ENCODE data around the gene LRR1. TPM values are rescaled to one million over a fixed set of nuclear protein-coding genes. Genes with fewer than 3 reads are reported as not detected.

LRR1 gene, protein sequence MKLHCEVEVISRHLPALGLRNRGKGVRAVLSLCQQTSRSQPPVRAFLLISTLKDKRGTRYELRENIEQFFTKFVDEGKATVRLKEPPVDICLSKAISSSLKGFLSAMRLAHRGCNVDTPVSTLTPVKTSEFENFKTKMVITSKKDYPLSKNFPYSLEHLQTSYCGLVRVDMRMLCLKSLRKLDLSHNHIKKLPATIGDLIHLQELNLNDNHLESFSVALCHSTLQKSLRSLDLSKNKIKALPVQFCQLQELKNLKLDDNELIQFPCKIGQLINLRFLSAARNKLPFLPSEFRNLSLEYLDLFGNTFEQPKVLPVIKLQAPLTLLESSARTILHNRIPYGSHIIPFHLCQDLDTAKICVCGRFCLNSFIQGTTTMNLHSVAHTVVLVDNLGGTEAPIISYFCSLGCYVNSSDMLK
- 6.2 TPM for total RNA-seq
- long read RNA-seq, partial matches to known transcripts: 0 of 2 reads
- long read RNA-seq, other reads (novel, unspliced or antisense): 0 of 2 reads

GRCh38 chr14:49598485-49599300 lies at the start of gene LRR1:
Gene LRR1 (plus strand): TSS chr14:49598940. CDS start chr14:49599021, 81 bp downstream.
- ATAC-seq (peak; percentile 90), DNase-seq (ENCODE audit: missing footprints) (peak; percentile 95)
- intact Hi-C loops (cut with DNase I): loop anchor here (2.0 kb wide), 1 partner anchor 20 kb away; no protein-coding TSS in a partner anchor

DNA sequence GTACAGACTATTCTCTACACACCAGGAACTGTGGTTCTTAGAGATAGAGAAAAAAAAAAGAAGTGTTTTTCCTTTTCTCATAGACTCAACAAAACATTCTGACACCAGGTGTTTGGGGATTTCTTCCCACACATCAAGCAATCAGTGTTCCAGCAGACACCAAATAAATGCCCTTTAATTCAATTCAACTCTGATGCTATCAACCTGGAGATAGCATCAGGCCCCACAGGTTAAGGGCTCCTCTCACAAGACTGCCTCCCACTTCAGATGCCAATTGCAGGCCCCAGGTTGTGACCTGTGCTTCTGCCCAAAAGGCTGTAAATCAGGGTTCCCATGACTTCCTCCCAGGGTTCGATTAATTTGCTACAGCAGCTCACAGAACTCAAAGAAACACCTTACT lies 49.3 kb upstream of the LRR1 start:
- intact Hi-C loops (cut with DNase I): no loop called here
- ATAC-seq (no peak), DNase-seq (ENCODE audit: missing footprints) (no peak)

DNA sequence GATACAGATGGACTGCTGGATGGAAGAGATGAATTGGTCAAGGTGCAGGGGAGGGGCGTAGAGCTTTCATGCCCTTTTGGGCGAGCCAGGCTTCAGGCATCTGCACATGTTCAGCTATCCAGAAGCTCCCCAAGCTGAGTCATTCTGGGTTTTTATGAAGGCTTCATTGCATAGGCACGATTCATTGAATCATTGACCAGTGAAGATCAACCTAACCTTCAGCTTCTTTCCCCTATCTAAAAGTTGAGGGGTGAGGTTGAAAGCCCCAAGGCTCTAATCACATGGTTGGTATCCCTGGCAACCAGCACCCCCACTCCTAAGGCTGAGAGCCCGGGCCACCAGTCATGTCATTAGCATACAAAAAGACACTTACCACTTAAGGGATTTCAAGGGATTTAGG lies 48.9 kb upstream of the LRR1 start:
- intact Hi-C loops (cut with DNase I): no loop called here
- no peak for ATAC-seq
- no peak for DNase-seq (ENCODE audit: missing footprints)

GRCh38 chr14:49550286-49551184 lies 48.2 kb upstream of the LRR1 start:
- ATAC-seq: no peak
- no peak for DNase-seq (ENCODE audit: missing footprints)
- intact Hi-C loops (cut with DNase I): no loop called here

GRCh38 chr14:49551569-49551968 lies 47.2 kb upstream of the LRR1 start:
- ATAC-seq (no peak), DNase-seq (ENCODE audit: missing footprints) (no peak)
- intact Hi-C loops (cut with DNase I): no loop called here

- no peak for DNase-seq (ENCODE audit: missing footprints)
- no peak for ATAC-seq
- intact Hi-C loops (cut with DNase I): no loop called here
Observed at GRCh38 chr14:49553106-49553505, 45.6 kb upstream of the LRR1 start.

- no peak for DNase-seq (ENCODE audit: missing footprints)
- intact Hi-C loops (cut with DNase I): no loop called here
- no peak for ATAC-seq
Observed at GRCh38 chr14:49553892-49554291, 44.8 kb upstream of the LRR1 start.

DNA sequence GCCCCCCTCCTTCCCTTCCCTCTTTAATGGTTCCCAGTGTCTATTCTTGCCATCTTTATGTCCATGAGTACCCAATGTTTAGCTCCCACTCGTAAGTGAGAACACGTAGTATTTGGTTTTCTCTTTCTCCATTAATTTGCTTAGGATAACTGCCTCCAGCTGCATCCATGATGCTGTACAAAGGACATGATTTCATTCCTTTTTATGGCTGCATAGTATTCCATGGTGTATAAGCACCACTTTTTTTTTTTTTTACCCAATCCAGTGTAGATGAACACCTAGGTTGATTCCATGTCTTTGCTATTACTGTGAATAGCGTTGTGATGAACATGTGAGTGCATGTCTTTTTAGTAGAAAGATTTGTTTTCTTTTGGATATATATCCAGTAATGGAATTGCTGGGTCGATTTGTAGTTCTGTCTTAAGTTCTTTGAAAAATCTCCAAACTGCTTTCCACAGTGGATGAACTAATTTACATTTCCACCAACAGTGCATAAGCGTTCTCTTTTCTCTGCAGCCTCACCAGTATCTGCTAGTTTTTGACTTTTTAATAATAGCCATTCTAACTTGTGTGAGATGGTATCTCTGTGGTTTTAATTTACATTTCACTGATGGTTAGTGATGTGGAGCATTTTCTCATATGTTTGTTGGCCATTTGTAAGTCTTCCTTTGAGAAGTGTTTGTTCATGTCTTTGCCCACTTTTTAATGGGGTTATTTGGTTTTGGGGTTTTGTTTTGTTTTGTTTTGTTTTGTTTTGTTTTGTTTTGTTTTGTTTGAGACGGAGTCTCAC lies 38.6 kb upstream of the LRR1 start:
- ATAC-seq: no peak
- no peak for DNase-seq (ENCODE audit: missing footprints)
- intact Hi-C loops (cut with DNase I): no loop called here

- ATAC-seq: no peak
- no peak for DNase-seq (ENCODE audit: missing footprints)
- intact Hi-C loops (cut with DNase I): no loop called here
Observed at GRCh38 chr14:49566714-49567113, 32.0 kb upstream of the LRR1 start.

GRCh38 chr14:49569281-49569680 lies 29.5 kb upstream of the LRR1 start:
- intact Hi-C loops (cut with DNase I): no loop called here
- ATAC-seq (no peak), DNase-seq (ENCODE audit: missing footprints) (no peak)

DNA sequence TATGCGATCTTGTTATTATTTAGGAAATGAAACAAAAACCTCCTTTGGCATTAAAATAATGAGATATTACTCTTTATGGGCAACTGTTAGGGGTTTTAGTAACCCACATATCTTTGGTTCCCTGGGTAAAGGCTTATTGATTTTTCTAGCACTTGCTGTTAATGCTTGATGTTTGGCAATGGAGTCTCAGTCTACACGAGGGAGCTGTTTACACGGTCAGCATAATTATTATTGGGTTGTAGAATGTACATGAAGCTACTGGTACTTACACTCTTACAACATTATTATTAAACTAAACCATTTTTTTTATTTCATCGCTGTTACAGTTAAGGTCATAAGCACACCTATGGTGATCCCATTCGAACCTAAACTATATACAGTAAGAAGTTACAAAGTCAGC lies 24.7 kb upstream of the LRR1 start:
- DNase-seq (ENCODE audit: missing footprints): no peak
- no peak for ATAC-seq
- intact Hi-C loops (cut with DNase I): no loop called here

DNA sequence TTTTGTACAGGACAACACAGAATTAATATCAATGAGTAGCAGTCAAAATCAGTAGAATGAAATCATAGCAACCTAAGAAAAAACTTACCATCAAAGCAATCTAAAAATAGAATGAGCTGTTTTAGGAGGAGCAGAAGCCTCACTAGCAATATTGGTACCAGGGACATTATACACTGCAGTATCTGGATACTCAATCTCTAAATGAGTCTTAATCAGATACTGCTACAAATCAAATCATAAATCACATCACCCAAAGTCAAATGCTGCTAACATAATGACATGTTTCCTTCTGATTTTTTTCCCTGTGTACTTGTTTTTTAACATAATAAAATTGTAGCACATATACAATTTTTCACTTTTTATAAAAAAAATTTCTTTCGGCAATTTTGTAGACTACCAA lies 20.6 kb upstream of the LRR1 start:
- ATAC-seq (no peak), DNase-seq (ENCODE audit: missing footprints) (no peak)
- intact Hi-C loops (cut with DNase I): no loop called here

DNA sequence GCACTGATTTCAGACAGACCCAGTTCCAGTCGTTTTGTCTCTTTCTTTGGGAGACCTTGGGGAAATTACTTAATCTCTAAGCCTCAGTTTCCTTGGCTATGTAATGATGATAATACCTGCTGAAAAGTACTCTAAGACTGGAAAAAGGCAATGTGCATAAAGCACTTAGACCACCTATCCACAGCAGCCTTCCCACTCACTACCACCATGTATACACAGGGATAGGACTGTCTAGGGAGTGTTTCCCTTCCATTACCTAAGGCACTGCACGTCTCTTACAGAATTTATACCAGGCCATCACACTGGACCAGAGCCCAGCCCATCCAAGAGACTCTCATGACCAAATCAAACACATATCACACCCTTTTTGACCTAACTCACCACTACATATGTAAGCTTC lies 18.9 kb upstream of the LRR1 start:
- ATAC-seq (no peak), DNase-seq (ENCODE audit: missing footprints) (no peak)
- intact Hi-C loops (cut with DNase I): no loop called here

DNA sequence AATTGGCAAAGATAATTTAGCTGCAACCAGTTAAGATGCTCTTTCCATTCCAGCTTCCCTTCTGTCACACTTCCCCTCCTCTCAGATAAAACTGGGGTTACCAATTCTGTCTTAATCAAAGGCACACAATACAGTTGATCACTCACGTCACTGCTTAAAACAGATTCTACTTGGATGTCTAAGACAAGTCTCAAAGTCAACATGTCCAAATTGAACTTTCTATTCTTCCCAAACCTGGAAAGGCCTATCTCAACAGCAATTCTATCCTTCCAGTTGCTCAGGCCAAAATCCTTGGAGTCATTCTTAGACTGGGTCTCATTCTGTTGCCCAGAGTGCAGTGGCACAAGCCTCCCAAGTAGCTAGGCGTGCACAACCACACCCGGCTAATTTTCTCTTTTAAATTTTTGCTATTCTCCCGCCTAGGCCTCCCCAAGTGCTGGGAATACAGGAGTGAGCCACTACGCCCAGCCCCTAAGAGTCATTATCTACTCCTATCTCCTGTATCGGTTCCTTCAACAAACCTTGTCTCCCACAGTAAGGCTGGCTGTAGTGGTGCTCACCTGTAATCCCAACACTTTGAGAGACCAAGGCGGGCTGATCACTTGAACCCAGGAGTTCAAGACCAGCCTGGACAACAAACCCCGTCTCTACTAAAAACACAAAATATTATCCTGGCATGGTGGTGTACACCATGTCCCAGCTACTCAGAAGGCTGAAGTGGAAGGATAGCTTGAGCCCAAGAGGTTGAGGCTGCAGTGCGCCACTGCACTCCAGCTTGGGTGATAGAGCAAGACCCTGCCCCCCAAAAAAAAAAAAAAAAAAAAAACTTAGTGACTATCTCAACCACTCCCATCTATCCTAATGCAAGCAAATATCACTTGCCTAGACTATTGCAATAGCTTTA lies 17.3 kb upstream of the LRR1 start:
- intact Hi-C loops (cut with DNase I): no loop called here
- no peak for DNase-seq (ENCODE audit: missing footprints)
- ATAC-seq: no peak

- intact Hi-C loops (cut with DNase I): no loop called here
- DNase-seq (ENCODE audit: missing footprints): no peak
- ATAC-seq: no peak
Observed at GRCh38 chr14:49582113-49582977, 16.4 kb upstream of the LRR1 start.

GRCh38 chr14:49583629-49584028 lies 15.1 kb upstream of the LRR1 start:
- DNase-seq (ENCODE audit: missing footprints) (no peak), ATAC-seq (no peak)
- intact Hi-C loops (cut with DNase I): no loop called here
